NCI-H526 treated with DMSO at 0.1 percent for 48 hours (cell line): Measurements from ENCODE around the gene TAS2R7.
"Not testable (repeated sequence)": the region's sequence is repeated elsewhere in the genome, so short reads cannot be mapped to it uniquely, and the experiment has no call there.

Source experiments
- DNase-seq: peaks from one replicate; lab custom pipeline; 2025; lab: John Stamatoyannopoulos, UW

Gene TAS2R7, protein sequence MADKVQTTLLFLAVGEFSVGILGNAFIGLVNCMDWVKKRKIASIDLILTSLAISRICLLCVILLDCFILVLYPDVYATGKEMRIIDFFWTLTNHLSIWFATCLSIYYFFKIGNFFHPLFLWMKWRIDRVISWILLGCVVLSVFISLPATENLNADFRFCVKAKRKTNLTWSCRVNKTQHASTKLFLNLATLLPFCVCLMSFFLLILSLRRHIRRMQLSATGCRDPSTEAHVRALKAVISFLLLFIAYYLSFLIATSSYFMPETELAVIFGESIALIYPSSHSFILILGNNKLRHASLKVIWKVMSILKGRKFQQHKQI

DNA sequence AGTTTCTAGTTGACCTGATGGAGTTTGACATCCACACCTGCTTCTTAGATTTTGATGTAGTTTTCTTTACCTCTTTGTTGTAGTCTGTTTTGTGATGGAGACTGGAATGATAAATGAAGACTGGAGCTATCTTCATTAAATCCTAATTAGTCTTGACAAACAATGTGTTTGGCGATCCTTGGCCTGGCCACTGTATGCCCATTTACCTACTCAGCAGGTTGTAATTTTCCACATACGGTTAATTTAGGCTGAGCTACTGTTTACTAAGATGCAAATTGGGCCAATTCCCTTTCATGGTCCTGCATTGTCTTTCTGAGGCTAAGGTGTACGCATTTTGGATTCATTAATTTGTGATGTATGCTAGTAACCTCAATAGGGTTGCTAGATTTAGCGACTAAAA, at the start of gene TAS2R7:
Gene TAS2R7, minus strand, starts transcription at position 41 of the 400 bp plus-strand sequence. CDS start 57 bp downstream, outside the sequence.
- DNase-seq, result peak; percentile 80

DNA sequence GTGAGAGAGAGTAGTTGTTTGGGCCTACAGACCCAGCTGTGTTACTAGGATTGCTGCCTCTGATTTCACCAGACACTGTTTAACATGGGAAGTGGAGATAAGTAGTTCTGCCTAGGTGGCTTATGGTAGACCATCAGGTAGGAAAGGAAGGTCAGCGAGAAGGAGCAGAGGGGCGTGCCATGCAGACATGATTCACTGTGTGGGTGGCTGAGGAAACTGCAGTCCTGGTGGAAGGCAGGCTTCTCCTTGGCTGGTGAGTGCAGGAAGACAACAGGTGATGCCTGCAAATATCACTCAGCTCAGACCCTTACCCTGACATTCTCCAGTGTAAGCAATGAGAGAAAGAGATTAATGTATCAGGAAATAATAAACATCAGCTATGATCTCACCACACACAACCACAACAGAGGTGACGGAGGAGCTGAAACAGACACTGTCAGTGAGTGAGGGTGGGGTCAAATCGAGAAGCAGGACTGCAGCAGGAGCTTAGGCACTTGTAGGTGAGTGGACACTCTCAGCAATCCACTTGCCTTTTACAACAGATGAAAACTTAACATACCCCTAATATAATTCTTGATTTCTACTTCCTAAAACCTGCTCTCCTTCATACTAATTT, 48.9 kb upstream of the TAS2R7 start:
- DNase-seq, result no peak

DNA sequence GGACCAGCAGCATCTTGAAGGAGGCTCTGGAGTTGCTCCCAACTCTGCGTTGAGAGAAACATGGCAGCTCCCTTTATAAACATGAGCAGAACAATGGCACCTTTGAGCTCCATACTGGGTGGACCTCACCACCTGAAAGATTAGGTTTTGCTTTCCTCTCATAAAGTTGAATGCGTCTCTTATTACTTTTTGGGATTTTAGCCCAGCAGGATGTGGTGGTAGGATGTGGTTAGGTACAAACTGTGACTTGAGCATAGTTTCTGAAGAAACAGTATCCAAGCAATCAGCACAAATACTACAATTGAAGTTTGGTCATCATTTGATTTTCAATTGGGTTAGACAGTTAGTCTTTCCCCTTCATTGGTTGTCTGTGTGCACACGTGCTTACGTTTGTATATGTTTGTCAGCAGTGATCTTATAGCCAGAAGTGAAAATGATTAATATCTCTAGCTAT, 47.0 kb upstream of the TAS2R7 start, which contains the start of gene PRR4:
Gene PRR4, minus strand, starts transcription at position 51 of the 454 bp plus-strand sequence. Its CDS starts 38 bp downstream, at position 13.
- no peak for DNase-seq

DNA sequence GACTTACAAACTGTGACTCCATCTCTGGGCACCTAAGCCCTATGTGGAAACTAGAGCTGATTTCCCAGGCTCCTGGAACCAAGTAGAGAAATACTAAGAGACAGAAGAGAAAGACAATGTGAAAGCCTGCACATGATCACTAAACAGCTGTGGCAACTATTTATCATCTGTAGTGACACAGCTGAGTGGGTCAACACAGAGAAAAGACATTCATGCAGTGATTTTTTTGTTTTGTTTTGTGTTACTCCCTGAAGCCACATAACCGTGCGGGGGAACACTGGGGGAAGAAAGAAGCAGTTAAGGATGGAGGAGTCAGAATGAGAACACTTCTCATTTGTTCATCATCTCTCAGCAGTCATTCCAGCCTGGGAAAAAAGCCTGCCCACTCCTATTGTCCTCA, 45.3 kb upstream of the TAS2R7 start:
- DNase-seq, result no peak

DNA sequence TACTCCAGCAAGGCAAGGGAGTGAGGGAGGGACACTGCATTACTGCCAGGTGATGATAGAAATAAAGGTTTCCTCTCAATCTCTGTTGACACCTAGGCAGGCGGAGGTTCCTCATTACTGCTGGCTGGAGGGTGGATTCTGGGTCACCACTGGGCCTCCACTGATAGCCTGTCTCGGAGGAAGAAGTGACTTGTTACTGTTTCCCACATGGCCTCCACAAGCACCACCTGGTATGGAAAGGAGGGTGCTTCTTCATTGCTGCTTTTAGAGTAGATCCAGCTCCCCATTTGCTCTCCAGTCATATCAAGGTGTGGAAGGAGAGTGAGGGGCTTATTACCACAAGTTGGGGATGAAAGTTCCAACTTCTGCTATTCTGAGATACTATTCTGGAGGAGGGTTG, 40.4 kb upstream of the TAS2R7 start:
- DNase-seq, result no peak

DNA sequence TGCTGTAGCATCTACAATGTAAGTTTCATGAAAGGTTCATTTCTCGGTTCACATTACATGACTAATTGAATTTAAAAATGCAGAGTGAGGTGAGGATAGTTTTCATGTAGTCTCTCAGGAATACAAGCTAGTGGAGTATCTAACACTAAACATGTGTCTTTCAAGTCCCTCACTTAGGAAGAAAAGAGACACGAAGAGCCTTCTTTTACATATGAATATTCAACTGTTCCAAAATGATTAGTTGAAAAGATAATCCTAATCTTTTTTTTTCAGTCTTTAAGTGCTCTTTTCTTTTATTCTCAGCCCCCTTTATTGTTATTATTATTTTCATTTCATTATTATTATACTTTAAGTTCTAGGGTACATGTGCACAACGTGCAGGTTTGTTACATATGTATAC, 36.0 kb upstream of the TAS2R7 start:
- no peak for DNase-seq

DNA sequence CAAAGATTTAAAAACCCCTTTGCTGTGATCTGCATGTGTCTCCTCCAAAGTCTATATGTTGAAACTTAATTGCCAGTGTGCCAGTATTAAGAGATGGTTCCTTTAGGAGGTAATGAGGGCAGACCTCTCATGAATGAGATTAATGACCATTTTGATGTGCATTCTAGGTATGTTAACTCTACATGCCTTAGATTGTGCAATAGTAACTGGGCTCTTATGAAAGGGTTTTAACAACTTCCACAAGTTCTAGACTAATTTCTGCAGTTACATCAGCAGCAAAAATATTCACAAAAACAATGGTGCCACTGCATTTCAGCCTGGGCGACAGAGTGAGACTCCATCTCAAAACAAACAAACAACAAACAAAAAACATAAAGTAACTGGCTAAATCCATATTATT, 27.6 kb upstream of the TAS2R7 start:
- no peak for DNase-seq

DNA sequence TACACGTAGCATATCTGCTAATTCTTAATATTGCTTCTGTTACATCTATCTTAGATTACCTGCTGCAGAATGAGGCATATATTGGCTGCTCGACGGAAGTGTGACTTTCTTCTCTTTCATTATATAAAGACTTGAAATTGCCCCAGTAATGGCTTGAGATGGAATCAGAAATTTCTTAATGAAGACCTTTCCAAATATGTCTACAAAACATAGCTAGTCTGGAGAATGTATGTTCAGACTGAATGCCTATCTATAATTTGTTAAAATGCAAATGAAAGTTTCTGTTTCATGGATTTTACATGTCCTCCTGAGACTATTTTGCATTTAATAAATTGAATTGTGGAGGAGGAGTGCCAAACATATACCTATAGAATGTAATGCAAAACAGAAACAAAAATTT, 23.8 kb upstream of the TAS2R7 start, which contains the start of gene TAS2R10:
Gene TAS2R10, minus strand, starts transcription at position 101 of the 400 bp plus-strand sequence. Its CDS starts 89 bp downstream, at position 12.
- DNase-seq, result peak; percentile 30

DNA sequence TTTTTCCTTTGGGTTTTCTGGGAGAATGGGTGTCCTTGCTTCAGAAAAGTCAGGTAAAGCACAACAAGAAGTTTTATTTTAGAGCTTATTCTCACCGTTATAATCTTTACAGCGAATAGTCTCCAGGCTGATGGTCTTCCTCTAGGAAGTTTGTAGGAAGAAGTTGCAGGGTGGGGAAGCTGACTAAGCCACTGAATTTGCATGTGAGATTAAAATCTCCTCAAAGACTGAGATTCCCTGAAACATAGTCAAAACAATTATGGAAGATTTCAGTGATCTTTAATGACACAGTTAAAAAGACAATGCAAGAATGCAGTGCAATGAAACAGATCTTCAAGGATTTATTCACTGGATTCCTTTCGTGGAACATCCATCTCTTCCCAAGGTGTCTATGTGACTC, 22.5 kb upstream of the TAS2R7 start:
- DNase-seq, result no peak

DNA sequence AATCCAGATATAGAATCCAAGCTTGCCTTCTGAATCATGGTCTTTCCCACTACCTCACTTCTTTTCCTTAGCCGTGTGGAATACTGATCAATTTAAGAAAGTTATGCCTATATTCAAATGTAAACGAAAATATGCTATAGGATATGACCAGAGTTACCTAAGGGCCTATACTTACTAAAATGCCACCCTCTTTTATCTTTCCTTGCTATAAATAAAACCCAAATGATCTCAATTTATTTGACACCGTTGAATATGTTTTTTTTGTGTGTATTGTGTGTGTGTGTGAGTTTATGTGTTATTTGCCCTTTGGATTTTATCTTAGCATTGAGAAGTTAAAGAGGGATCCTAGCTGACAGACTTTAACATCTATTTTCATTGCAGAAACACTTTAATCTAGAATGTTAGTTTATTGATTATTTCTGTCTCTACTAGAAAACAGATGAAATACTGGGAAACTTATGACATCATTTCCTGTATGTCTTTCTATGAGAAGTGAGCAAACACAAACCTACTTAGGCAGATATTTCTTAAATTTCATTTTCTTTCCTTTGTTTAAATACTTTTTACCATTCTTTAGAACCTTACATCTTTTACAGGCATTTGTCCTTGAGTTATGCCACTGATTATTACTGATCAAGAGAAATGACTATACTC, 9.6 kb upstream of the TAS2R7 start:
- DNase-seq, result no peak

DNA sequence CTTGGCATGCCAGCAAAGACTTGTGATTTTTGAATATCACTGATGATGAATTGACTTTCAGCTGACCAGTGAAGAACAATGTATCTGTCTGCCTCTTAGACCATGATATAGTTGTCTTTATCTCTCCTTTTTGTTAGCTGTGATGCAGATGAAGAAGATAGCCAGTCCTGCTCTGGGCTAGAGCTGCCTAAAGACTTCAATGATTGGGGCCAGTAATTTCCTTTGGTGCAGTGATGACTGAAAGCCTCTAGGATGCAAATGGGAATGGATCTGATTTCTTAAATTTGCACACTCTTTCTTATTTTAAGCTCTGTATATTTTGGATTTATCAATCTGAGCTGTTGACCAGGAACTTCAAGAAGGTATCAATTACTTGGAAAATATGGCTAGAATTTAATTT, 7.6 kb upstream of the TAS2R7 start, which contains the start of gene TAS2R9:
Gene TAS2R9, minus strand, starts transcription at position 101 of the 400 bp plus-strand sequence. Its CDS starts 93 bp downstream, at position 8.
- no peak for DNase-seq

DNA sequence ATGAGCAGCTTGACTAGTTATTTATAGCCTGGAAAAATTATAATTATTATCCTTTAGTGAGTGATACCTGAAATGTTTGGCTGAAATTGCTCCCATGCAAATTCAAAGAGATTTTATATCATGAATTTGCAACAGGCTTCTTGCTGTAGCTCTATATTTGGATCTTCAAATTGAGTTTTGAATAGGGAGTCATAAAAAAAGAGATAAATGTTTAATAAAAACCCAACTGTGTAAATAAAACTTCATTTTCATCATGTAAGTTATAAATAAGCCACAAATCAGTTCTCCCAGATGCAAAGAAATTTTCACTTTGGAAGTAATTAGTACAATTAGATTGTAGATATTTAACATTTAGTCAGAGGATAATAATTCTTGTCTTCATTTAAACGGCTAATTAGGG, 4.8 kb upstream of the TAS2R7 start, which contains the start of gene TAS2R8:
Gene TAS2R8, minus strand, starts transcription at position 101 of the 400 bp plus-strand sequence. CDS start 306 bp downstream, outside the sequence.
- peak; percentile 55 for DNase-seq

DNA sequence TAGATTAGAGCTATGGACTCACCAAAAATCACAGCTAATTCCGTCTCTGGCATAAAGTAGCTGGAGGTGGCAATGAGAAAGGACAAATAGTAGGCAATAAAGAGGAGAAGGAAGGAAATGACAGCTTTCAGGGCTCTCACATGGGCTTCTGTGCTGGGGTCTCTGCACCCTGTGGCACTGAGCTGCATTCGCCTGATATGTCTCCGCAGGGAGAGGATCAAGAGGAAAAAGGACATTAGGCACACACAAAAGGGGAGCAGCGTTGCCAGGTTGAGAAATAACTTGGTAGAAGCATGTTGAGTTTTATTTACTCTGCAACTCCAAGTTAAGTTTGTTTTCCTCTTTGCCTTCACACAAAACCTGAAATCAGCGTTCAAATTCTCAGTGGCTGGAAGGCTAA, 686 bp downstream of the TAS2R7 start:
- no peak for DNase-seq

DNA sequence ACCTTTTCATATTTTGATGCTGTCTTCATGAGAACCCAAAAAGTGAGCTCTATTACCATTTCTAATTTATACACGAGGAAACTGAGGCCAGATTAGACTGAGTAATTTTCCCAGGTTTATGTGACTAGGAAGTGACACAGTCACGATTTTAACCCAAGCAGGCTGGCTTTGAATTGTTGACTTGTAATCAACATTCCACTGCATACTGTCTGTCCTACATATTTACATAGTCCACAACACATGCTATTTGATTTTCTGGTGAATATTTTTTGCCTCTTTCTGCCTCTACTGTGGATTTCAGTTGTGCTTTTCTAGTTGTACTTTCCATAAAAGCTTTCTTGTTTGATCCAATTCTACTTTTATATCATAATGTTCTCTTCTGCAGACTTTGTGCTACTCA, 8.2 kb downstream of the TAS2R7 start:
- DNase-seq, result no peak

DNA sequence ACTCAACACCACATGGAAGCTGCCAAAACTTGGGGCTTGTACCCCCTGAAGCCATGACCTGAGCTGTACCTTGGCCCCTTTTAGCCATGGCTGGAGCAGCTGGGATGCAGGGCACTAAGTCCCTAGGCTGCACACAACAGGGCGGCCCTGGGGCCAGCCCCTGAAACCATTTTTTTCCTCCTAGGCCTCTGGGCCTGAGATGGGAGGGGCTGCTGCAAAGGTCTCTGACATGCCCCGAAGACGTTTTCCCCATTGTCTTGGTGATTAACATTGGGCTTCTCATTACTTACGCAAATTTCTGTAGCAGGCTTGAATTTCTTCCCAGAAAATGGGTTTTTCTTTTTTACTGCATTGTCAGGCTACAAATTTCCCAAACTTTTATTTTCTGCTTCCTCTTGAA, 10.7 kb downstream of the TAS2R7 start:
- DNase-seq, result not testable (repeated sequence)

DNA sequence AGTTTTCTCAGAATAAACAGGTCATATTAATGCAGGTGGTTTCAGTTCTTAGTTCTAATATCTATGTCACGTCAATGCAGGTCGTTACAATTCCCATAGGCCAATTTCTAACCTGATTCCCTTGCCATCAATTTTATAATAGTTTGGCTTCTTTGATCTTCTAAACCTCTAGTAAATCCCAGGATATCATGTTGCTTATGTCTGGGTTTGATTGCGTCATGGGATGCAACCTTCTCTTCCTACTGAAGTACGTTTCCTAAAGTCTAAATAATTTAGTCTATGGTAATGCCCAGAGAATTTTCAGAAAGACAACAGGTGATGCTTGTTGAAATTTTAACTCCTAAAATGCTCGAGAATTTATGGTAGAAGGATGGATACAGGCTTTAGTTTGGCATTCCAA, 19.2 kb downstream of the TAS2R7 start:
- no peak for DNase-seq

DNA sequence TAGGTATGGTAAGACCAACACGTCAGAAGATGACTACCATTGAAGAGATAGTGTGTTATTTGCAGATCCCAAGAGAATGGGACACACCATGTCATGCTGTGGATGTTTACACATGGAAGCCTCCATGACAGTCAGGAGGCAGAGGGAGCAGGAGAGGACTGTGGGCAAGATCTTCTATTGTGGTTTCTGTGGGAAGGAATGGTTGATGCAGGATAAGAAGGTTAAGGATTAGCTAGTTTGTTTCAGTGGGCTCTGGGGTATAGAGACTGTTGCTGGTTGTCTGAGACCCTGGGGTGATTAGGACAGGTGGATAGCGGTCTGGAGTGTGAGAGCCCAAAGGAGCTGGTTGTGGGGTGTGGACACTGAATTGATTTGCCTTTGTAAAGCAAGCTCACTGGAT, 23.3 kb downstream of the TAS2R7 start:
- DNase-seq, result no peak

DNA sequence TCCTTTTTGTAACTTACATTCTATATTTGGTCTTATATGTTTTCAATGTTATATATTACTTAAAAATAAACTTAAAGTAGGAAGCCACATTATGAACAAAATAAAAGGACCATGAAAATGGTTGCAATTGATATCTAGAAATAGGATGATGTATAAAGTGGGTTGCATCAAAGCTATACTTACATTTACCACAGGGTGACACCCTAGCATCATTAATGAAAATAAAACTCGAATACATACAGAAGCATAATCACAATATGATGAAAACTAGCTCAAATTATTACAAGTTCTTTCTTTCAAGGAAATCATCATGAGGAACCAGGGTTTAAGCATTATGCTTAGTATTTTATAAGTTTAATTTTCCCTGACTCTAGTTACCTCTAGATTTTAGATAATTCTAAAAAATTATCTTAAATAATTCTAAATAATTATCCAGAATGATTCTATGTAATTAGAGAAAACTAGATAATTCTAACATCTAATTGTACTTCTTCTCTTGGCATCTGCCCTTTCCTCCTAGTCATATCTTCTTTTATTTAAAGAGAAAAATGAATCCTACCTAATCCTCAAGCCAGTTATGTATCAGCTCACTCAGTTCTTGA, 31.2 kb downstream of the TAS2R7 start:
- no peak for DNase-seq

DNA sequence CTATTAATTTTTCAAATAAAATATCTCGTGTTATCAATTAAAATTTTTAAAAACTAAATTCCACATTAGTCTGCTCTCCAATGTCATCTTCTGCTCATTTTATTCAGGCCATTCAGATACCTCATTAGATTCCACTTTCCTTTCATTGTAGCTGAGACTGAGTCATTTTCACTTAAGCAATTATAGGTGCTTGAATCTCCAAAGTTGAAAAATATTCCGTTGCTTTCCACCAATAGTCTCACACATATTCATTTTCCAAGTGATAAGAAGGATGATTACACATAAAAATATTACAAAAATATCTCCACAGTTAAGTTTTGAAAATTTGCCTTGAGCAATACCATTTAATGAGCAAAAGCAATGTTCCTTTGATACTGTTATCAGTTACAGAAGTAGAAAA, 42.8 kb downstream of the TAS2R7 start:
- DNase-seq, result no peak

DNA sequence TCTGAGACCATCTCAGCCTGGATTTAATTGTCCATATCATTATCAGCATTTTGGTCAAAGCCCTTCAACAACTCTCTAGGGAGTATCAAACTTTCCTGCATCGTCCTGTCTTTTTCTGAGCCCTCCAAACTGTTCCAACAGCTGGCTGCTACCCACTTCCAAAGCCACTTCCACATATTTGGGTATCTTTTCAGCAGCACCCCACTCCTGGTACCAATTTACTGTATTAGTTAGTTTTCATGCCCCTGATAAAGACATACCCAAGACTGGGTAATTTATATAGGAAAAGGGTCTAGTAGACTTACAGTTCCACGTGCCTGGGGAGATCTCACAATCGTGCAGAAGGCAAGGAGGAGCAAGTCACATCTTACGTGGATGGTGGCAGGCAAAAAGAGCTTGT, 46.2 kb downstream of the TAS2R7 start:
- no peak for DNase-seq

DNA sequence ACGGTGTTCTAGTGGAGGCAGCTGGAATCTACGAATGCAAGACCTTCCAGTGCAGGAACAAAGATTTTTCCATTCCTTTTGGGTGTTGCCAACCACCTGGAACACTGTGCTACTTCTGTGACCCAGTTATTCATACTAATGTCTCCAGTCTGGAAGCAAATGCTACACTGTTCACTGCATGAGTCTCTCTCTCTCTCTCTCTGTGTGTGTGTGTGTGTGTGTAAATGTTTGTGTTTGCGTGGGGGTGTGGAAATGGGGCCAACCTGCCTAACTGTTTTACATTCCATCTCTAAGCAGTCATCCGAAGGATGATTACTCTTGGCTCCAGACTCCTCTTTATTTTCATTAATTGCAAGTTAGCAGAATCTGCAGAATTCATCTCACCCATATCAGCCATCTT, 49.4 kb downstream of the TAS2R7 start:
- DNase-seq, result no peak
